CD4-positive, alpha-beta T cell treated with Interleukin-4 for 4 hours (primary cell): ENCODE measurements around the gene XPO5.
"Not testable (repeated sequence)": the region's sequence is repeated elsewhere in the genome, so short reads cannot be mapped to it uniquely, and the experiment has no call there.

Source experiments
- DNase-seq: peaks from one replicate; pipeline ENCODE4 v3.0.0-alpha.2; 2020

The XPO5 gene

DNA sequence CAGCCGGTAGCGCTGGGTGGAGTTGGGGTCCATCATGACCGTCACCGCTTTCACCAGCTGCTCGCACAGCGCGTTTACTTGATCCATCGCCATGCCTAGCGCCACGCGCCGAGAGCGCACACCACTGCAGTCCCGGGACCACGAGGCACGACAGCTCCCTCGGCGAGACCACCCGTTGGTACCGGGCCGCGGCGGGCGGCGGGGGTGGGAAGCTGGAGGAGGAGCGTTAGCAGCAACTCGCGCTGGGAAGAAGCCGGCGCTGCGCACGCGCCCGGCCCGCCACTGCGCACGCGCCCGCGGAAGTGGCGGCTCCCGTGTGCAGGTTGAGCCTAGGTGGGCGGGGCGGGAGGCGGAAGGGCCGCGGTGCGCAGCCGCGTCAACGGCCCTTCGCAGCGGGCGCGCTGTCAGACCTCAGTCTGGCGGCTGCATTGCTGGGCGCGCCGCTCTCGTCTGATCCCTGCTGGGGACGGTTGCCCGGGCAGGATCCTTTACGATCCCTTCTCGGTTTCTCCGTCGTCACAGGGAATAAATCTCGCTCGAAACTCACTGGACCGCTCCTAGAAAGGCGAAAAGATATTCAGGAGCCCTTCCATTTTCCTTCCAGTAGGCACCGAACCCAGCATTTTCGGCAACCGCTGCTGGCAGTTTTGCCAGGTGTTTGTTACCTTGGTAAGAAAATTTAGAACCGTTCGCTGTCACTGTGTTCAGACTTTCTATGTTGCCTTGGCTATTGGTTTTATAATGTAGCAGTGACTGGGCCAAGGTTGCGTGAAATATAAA is at the start of gene XPO5, which contains the start of gene POLH:
TSS of gene XPO5 (minus strand) at position 267 of the 780 bp plus-strand sequence. CDS start at position 93, 174 bp downstream.
TSS of gene POLH (plus strand) at position 414 of the 780 bp plus-strand sequence. CDS start 6,135 bp downstream, outside the sequence.
- DNase-seq: peak; percentile 88

DNA sequence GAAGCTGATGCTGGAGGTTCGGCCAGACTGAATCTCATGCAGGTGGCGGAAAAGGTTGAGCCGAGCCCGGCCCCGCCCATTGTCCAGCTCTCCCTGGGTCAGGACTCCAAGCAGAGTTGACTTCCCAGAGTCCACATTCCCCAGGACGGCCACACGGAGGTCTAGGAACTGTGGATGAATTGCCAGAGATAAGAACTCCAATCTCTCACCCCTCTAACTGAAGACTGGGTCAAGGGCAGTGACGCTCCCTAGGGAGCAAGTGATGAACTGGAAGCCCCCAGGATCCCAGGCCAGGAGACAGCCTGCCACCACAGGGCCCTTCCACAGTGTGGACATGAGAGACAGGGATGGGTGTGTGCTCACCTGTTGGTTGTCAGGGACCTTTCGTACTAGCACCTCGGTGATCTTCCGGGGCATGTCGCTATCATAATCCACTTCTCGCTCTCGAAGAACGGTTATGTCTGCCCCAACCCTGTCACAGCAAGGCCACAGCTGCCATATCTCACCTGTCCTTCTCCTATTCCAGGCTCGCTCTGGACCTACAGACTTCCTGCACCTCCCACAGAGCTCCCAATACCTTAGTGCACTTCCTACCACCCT is 49.7 kb upstream of the XPO5 start:
- no peak for DNase-seq

DNA sequence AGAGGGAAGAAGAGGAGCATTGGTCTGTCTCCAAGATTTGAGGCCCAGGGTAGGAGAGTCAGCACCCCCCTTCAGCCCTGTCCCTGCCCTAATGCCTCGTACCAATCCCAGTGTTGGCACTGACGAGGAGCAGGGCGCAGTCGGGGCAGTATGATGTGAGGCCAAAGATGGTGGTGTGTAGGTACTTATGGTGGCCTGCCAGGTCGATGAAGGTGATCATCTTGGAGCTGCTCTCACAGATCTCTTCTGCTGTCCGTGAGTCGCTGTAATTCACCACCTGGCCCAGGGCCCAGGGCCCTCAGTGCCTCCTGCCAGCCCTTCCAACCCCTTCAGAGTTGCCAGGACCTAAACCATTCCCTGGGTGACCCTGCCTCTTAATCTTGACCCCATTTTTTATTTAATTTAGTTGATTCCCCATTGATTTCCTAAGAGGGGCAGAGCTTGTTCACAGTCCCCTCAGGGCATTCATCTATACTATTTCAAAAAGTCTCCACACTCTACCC is 49.0 kb upstream of the XPO5 start:
- no peak for DNase-seq

DNA sequence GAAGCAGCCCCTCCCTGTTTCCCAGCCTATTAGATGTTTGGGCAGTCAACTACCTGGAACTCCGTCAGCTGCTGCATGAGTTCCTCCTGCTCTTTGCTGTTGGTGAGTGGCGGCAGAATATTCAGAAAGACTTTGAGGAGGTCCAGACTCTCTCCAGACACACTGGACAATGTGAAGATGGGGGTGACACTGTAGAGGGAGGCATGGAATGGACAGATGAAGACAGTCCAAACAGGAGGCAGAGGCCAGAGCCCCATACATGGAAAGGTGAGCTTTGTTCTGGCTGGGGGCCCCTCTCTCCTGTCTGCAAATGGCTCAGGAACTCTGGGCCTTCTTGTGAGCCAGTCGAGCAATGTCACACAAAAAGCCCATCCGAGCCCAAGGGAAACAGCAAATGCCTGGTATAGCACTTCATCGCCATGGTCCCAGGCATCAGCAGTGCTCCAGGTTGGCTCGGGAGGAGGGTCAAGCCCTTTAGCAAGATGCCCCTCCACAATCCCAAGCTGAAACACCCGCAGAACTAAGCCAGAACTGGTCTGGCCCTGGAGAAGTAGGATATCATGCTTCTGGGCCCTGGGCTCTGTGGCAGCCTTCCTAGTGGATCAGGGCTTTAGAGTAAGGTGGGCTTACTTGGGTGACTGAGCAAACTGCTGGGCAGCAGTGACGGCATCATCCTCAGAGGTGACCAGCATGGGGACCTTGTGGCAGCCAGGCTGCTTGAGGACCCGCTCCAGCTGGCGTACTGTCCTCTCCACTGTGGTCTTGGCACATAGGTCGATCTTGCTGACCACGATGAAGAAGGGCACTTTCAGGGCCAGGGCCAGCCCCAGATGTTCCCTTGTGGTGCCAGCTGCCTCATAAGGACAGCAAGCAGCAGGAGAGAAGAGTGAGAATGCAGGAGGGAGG is 48.3 kb upstream of the XPO5 start:
- no peak for DNase-seq

DNA sequence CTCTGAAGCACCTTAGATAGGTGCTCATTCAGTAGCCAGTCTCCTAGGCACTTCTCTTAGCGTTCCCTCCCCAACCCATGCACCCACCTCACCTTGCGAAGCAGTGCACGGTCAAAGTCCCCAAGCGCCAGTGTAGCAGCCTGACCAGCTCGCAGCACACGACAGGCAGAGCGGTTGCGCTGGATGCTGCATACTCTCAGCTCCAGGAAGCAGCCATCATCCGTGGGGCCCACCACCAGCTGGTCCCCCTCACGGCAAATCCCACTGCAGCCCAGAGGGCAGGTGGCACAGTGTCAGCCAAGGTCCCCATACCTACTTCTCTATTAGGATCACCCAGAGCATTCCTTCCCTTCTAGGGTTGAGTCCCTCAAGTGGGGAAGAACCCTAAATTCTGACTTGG is 46.7 kb upstream of the XPO5 start:
- no peak for DNase-seq

GRCh38 chr6:43621836-43622180 is 46.0 kb upstream of the XPO5 start:
- no peak for DNase-seq

DNA sequence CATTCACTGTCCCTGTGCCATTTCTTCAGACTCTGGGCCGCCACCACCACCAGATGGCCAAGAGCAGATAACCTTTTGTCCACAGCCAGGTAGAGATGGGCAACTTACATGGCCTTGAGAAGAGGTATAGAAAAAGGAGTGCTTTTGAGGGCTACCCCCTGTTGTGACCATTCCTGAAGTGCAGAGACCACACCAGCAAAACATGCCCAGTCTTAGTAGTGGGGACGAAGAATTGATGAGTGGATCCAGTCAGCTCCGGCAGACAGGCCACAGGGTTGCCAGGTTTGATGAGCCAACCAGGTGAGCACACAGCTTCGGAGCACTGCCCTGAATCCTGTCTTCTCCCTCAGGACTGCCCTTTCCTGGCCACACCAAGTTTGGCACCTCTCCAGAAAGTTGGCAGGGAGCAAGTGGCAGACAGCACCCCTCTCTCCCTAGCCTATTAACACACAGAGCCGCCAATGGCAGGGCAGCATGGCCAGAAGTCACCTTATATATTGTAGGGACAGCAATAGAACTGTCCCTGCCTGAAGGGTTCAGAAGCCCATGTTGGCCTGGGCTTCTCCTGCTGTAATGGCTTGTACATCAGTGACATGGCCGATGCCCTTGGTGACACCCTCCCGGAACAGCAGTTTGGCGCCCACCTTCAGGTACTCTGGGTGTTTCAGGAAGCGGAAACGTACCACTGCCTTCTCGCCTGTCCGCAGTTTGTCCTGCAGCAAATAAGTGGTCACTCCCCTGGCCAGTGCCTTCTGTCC is 45.4 kb upstream of the XPO5 start:
- DNase-seq: no peak

- DNase-seq: no peak
These were observed 41.1 kb upstream of the XPO5 start for GRCh38 chr6:43616725-43617472.

DNA sequence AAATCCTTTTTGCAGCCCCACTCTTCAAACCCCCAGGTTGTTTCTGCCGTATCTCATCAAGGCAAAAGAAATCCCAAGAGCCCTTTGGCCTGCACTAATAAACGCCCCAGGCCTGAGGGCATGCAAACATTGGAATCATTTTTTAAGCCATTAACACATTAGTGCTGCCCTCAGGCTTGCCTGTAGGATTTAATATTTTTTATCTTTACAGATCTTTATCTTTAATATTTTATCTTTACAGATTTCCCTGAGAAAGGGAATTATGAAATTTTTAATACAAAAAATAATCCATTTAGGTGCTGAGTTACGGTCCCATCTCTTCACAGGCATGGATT is 38.5 kb upstream of the XPO5 start:
- DNase-seq: no peak

DNA sequence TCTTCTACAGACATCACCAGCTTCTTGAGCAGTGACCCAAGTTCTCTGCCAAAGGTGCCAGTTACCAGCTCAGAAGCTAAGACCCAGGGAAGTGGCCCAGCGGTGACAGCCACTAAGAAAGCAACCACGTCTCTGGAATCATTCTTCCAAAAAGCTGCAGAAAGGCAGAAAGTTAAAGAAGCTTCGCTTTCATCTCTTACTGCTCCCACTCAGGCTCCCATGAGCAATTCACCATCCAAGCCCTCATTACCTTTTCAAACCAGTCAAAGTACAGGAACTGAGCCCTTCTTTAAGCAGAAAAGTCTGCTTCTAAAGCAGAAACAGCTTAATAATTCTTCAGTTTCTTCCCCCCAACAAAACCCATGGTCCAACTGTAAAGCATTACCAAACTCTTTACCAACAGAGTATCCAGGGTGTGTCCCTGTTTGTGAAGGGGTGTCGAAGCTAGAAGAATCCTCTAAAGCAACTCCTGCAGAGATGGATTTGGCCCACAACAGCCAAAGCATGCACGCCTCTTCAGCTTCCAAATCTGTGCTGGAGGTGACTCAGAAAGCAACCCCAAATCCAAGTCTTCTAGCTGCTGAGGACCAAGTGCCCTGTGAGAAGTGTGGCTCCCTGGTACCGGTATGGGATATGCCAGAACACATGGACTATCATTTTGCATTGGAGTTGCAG is 38.0 kb upstream of the XPO5 start:
- no peak for DNase-seq

- DNase-seq: no peak
These were observed 34.6 kb upstream of the XPO5 start for GRCh38 chr6:43610431-43610830.

- no peak for DNase-seq
These were observed 33.6 kb upstream of the XPO5 start for GRCh38 chr6:43609402-43609801.

DNA sequence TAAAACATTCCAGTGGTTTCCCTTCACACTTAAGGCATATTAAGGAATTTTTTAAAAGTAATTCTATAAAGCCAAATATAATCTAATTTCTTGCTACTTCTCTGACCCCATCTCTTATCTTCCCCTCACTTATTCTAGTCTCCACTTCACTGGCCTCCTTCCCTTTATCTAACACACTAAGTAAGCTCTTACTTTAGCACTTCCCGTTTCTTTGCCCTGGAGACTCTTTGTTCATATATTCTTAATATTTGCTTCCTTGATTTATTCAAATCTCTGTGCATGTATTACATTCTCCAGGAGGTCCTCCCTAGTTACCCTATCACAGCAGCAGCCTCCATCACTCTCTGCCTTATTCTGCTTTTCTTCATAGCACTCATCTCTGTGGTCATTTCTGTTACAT is 33.0 kb upstream of the XPO5 start:
- DNase-seq: no peak

- DNase-seq: peak; percentile 52
These were observed 32.5 kb upstream of the XPO5 start for GRCh38 chr6:43608310-43608763.

DNA sequence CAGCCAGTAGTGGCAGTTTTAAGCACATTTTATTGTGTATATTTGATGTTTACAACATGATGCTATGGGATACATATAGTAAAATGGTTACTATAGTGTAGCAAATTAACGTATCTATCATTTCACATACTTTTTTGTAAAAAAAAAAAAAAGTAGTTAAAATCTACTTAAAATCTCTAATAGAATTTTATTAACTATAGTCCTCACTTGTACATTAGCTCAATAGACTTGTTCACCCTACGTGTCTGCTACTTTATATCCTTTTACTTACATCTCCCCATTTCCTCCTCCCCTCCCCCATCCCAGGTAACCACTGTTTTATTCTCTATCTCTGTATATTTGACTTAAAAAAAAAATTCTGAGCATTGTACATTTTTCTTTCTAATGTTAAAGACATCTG is 30.2 kb upstream of the XPO5 start:
- DNase-seq: no peak

DNA sequence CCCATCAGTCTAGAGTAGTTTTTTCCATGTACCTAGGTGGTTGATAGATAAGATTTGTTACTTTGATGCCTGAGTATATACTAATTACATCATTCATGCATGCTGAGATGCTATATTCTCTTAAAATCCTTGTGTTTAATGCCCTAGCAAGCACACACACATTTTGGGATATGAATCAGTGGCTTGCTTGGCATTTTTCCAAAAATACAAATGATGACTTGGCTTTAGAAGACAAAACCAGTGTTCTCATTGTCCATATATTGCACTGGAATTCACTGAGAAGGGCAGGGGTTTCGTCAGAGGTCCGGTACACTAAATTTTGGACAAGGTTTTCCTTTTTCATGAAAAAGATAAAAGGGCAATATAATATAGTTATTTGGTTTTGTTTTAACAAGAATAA is 28.3 kb upstream of the XPO5 start:
- DNase-seq: no peak

DNA sequence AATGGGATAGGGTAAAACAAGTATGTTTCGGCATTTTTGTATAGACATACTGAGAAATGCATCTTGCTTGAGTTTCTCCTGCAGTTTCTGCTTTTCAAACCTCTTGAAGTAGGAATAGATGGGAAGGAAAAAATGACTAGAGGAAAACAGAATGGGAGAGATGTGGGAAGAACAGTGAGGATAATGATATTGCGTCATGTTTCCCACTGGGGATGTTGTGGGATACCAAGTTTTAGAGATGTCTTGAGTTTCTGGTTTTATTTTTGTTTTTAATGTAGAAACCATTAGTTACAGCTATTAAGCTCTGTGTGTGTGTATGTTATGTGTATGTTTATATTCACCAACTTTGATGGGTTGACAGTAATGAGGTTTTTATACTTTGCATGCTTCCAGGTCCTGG is 24.8 kb upstream of the XPO5 start:
- no peak for DNase-seq

GRCh38 chr6:43593938-43594337 is 18.1 kb upstream of the XPO5 start:
- no peak for DNase-seq

- DNase-seq: not testable (repeated sequence)
These were observed 13.7 kb upstream of the XPO5 start for GRCh38 chr6:43589564-43589963.

DNA sequence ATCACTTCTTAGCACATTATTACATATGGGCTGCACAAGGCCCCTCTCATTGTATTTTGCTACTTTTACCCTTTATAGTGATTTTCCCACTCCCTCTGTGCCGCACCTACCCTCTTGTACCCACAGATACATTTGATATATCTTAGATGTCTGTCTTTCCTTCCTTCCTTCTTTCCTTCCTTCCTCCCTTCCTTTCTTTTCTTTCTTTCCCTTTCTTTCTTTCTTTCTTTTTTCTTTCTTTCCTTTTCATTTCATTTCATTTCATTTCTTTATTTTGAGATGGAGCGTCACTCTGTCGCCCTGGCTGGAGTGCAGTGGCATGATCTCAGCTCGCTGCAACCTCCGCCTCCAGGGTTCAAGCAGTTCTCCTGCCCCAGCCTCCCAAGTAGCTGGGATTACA is 12.4 kb upstream of the XPO5 start:
- no peak for DNase-seq

- peak; percentile 43 for DNase-seq
These were observed 9.2 kb upstream of the XPO5 start for GRCh38 chr6:43584892-43585570.
